NB4 (cell line): ENCODE measurements around the gene SGO2.

Experiments used
- DNase-seq: peaks from one replicate; pipeline ENCODE4 v3.0.0; 2010; ENCODE audit warnings: low read depth
- H3K4me3 ChIP-seq: one replicate; pipeline ENCODE4 v1.5.1; 2011; ENCODE audit warnings: mild to moderate bottlenecking, low read depth, low read length, moderate library complexity
- CTCF ChIP-seq: IDR thresholded peaks from one replicate; pipeline ENCODE4 v1.5.1; 2012; ENCODE audit warnings: low read depth, low read length
- MAX ChIP-seq: IDR thresholded peaks from 2 replicates; pipeline ENCODE4 v1.6.1; 2011; ENCODE audit warnings: low read depth, low read length
- MYC ChIP-seq: IDR thresholded peaks from 2 replicates; pipeline ENCODE4 v1.6.1; 2011; ENCODE audit warnings: low read depth, low read length
- POLR2A ChIP-seq: IDR thresholded peaks from 2 replicates; pipeline ENCODE4 v1.6.1; 2011; ENCODE audit warnings: mild to moderate bottlenecking; ENCODE audit not compliant: insufficient read length; ENCODE audit errors: extremely low read depth

SGO2 gene

GRCh38 chr2:200484934-200485333 lies 41.1 kb upstream of the SGO2 start:
- TF ChIP-seq MAX (no peak), CTCF (no peak), MYC (no peak), POLR2A (no peak)

GRCh38 chr2:200486529-200486928 lies 39.5 kb upstream of the SGO2 start:
- TF ChIP-seq POLR2A (no peak), MAX (no peak), MYC (no peak), CTCF (no peak)
- no peak for DNase-seq
- H3K4me3 ChIP-seq: no peak overlapping the region

More at GRCh38 chr2:200484934-200485333, 41.1 kb upstream of the SGO2 start:
- no peak for DNase-seq
- H3K4me3 ChIP-seq: no peak overlapping the region

GRCh38 chr2:200488169-200488568 lies 37.8 kb upstream of the SGO2 start:
- TF ChIP-seq MAX: no peak
- TF ChIP-seq CTCF: no peak
- TF ChIP-seq POLR2A: no peak
- no peak for TF ChIP-seq MYC
- no peak overlapping the region for H3K4me3 ChIP-seq
- no peak for DNase-seq

- TF ChIP-seq MYC (no peak), POLR2A (no peak), CTCF (no peak), MAX (no peak)
- no peak for DNase-seq
Observed at GRCh38 chr2:200490001-200490400, 36.0 kb upstream of the SGO2 start.

GRCh38 chr2:200492656-200493055 lies 33.4 kb upstream of the SGO2 start:
- no peak for DNase-seq
- TF ChIP-seq POLR2A: no peak
- no peak for TF ChIP-seq MAX
- no peak for TF ChIP-seq CTCF
- TF ChIP-seq MYC: no peak

More at GRCh38 chr2:200490001-200490400, 36.0 kb upstream of the SGO2 start:
- no peak overlapping the region for H3K4me3 ChIP-seq

GRCh38 chr2:200494048-200494447 lies 32.0 kb upstream of the SGO2 start:
- H3K4me3 ChIP-seq: no peak overlapping the region
- no peak for DNase-seq
- TF ChIP-seq POLR2A (no peak), MAX (no peak), CTCF (no peak), MYC (no peak)

More at GRCh38 chr2:200492656-200493055, 33.4 kb upstream of the SGO2 start:
- H3K4me3 ChIP-seq: no peak overlapping the region
